Peyer's patch (tissue), 4 donors: ENCODE data around the gene LIN37. TPM values are rescaled to one million over a fixed set of nuclear protein-coding genes. Genes with fewer than 3 reads are reported as not detected.
"Not testable (repeated sequence)": the region's sequence is repeated elsewhere in the genome, so short reads cannot be mapped to it uniquely, and the experiment has no call there.

Experiments
- DNase-seq, 3 donors: peaks; one replicate each; pipeline ENCODE4 v3.0.0-alpha.2; 2017 to 2019
- H3K27ac ChIP-seq, 4 donors: fragments of 200-600 bp; sonication (generic); one replicate each; pipeline ENCODE4 v1.5.1; 2016 to 2019
- H3K27me3 ChIP-seq, 2 donors: fragments of 200-600 bp; sonication (generic); one replicate each; pipeline ENCODE4 v1.5.1; 2019
- H3K36me3 ChIP-seq, 3 donors: fragments of 200-600 bp; sonication (generic); one replicate each; pipeline ENCODE4 v1.5.1; 2016 to 2019
- H3K4me1 ChIP-seq, 4 donors: fragments of 200-600 bp; sonication (generic); one replicate each; pipeline ENCODE4 v1.5.1; 2016 to 2019
- H3K4me3 ChIP-seq, 4 donors: fragments of 200-600 bp; sonication (generic); 1 replicate in 3 of 4; 2 replicates in 1 of 4; pipeline ENCODE4 v1.5.1; 2016 to 2019; ENCODE audit warnings: mild to moderate bottlenecking in 1 of 4
- H3K9me3 ChIP-seq, 4 donors: fragments of 200-600 bp; sonication (generic); one replicate each; pipeline ENCODE4 v1.5.1; 2016 to 2019; ENCODE audit warnings: mild to moderate bottlenecking in 1 of 4
- CTCF ChIP-seq, 6 experiments: fragments of 450-650 bp in 4 of 6; fragments of 200-600 bp in 2 of 6; sonication (generic) in 1 of 6; IDR thresholded peaks; one replicate each; pipeline ENCODE4 v1.5.1; 2017 to 2019; ENCODE audit warnings: antibody characterized with exemption in 6 of 6, mild to moderate bottlenecking in 3 of 6, moderate library complexity in 1 of 6
- POLR2A ChIP-seq, 2 donors: fragments of 450-650 bp; IDR thresholded peaks; one replicate each; pipeline ENCODE4 v1.5.1; 2017; ENCODE audit warnings: antibody characterized with exemption in 2 of 2, mild to moderate bottlenecking in 2 of 2, moderate library complexity in 2 of 2
- total RNA-seq, 4 donors: library from RNA; depleted of rRNA; stranded (reverse); fragments of >200 nt; gene quantifications; one replicate each; pipeline ENCODE4 v1.1.0, GENCODE V29; 2016

LIN37 gene
- total RNA-seq, 4 donors from 2014 or later = 11.6 to 30.5 (median 20.2) TPM

GRCh38 chr19:35791814-35792279 is 43.5 kb downstream of the LIN37 start:
- H3K27me3 ChIP-seq = no peaks in the 10 kb centered on the region
- no peak overlapping the region for H3K27ac ChIP-seq
- TF ChIP-seq POLR2A (IDR thresholded peaks at IDR 0.05) (no peak), CTCF (IDR thresholded peaks at IDR 0.05) (no peak)
- H3K36me3 ChIP-seq = no peaks in the 10 kb centered on the region
- no peaks in the 10 kb centered on the region for H3K9me3 ChIP-seq
- DNase-seq = no peak
- no peak overlapping the region for H3K4me3 ChIP-seq
- no peaks in the 10 kb centered on the region for H3K4me1 ChIP-seq

- H3K27me3 ChIP-seq = no peaks in the 10 kb centered on the region
- no peaks in the 10 kb centered on the region for H3K4me1 ChIP-seq
- TF ChIP-seq POLR2A (IDR thresholded peaks at IDR 0.05) (no peak), CTCF (IDR thresholded peaks at IDR 0.05) (no peak)
- no peaks in the 10 kb centered on the region for H3K36me3 ChIP-seq
- no peak for DNase-seq
- H3K4me3 ChIP-seq = no peak overlapping the region
- H3K9me3 ChIP-seq = no peaks in the 10 kb centered on the region
- no peak overlapping the region for H3K27ac ChIP-seq
These were observed 43.9 kb downstream of the LIN37 start for GRCh38 chr19:35792312-35792711.

- no peaks in the 10 kb centered on the region for H3K27me3 ChIP-seq
- H3K9me3 ChIP-seq = no peaks in the 10 kb centered on the region
- no peak for DNase-seq
- H3K4me3 ChIP-seq = no peak overlapping the region
- H3K4me1 ChIP-seq = no peaks in the 10 kb centered on the region
- H3K27ac ChIP-seq = no peak overlapping the region
- no peak for TF ChIP-seq CTCF (IDR thresholded peaks at IDR 0.05)
- TF ChIP-seq POLR2A (IDR thresholded peaks at IDR 0.05) = no peak
- no peaks in the 10 kb centered on the region for H3K36me3 ChIP-seq
These were observed 44.5 kb downstream of the LIN37 start for GRCh38 chr19:35792888-35793287.

- Histone ChIP-seq H3K4me1 (no peaks in the 10 kb centered on the region), H3K9me3 (no peaks in the 10 kb centered on the region), H3K4me3 (no peak overlapping the region), H3K36me3 (no peaks in the 10 kb centered on the region), H3K27me3 (no peaks in the 10 kb centered on the region), H3K27ac (no peak overlapping the region)
- TF ChIP-seq POLR2A (IDR thresholded peaks at IDR 0.05) (no peak), CTCF (IDR thresholded peaks at IDR 0.05) (no peak)
- peak in 1 of 3 donors; percentile 66 for DNase-seq
These were observed 45.2 kb downstream of the LIN37 start for GRCh38 chr19:35793381-35794165.

GRCh38 chr19:35795564-35795963 is 47.2 kb downstream of the LIN37 start:
- not testable (repeated sequence) for H3K27me3 ChIP-seq, H3K27ac ChIP-seq, H3K4me1 ChIP-seq, H3K9me3 ChIP-seq, H3K36me3 ChIP-seq, DNase-seq, H3K4me3 ChIP-seq

- Histone ChIP-seq H3K36me3 (no peaks in the 10 kb centered on the region), H3K4me3 (peak overlapping the region in 2 of 4 donors; percentile 5 to 20), H3K9me3 (no peaks in the 10 kb centered on the region), H3K4me1 (no peaks in the 10 kb centered on the region), H3K27me3 (no peaks in the 10 kb centered on the region), H3K27ac (no peak overlapping the region)
- no peak for TF ChIP-seq CTCF (IDR thresholded peaks at IDR 0.05)
- TF ChIP-seq POLR2A (IDR thresholded peaks at IDR 0.05) = no peak
- no peak for DNase-seq
These were observed 48.5 kb downstream of the LIN37 start for GRCh38 chr19:35796645-35797542.
